Activated CD8-positive, alpha-beta memory T cell treated with anti-CD3 and anti-CD28 coated beads, Interleukin-2, amount 50 U/mL, for 24 hours (primary cell): ENCODE results near the gene ATP2B2.
A peak's percentile ranks its signal among the peaks of the same experiment; 100 is the strongest.

ENCODE experiments used
- DNase-seq: peaks from one replicate; pipeline ENCODE4 v3.0.0-alpha.2; 2020; ENCODE audit errors: extremely low read depth

Gene ATP2B2

DNA sequence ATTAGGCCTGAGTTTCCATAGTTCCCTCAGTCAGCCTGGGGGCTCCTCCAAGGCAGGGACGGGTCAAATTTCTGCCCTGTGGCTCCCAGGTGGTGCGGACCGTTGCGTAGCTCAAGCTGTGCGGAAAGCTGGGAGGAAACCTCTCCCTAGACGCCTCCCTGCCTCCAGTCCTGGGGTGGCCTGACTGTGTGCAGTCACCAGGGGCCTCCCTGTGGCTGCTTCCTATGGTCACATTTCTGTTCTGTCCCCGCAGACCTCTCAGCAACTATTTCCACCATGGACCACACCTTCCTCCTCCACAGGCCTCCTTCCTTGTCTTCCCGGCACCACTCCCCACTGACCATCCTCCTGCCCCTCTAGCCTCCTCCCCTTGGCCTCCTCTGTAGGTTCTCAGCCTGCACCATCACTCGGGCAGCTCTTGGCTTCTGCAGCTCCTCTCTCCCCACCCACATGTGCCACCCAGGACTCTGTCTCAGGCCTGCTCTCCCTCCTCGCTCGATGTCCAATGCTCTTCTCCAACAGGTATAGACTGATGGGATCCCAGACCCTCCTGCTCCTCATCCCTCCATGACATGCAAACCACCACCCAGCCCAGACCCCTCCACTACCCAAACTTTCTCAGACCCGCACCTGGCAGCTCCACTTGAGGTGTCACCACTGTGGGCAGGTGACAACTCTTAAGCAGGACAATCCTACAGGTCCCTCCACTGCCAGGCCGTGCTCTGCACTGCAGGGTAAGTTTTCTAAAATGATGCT is 157.6 kb downstream of the ATP2B2 start:
- no peak for DNase-seq

DNA sequence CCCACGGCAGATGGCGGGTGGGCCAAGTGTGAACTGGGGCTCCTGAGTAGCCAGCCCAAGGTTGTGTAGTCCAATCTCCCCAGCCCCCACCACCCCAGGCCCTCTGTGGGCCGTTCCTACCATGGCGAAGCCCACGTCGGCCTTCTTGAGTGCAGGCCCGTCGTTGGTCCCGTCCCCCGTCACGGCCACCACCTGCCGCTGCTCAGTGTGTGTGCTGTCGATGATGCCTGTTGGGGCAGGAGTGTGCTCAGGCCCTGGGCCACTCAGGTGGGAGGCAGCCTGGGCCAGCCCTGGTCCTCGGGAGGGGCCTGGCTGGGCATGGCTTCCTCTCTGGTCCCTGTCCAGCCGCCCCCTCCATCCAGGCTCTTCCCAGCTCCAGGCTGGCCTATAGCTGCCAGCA is 159.5 kb downstream of the ATP2B2 start:
- DNase-seq, result no peak

DNA sequence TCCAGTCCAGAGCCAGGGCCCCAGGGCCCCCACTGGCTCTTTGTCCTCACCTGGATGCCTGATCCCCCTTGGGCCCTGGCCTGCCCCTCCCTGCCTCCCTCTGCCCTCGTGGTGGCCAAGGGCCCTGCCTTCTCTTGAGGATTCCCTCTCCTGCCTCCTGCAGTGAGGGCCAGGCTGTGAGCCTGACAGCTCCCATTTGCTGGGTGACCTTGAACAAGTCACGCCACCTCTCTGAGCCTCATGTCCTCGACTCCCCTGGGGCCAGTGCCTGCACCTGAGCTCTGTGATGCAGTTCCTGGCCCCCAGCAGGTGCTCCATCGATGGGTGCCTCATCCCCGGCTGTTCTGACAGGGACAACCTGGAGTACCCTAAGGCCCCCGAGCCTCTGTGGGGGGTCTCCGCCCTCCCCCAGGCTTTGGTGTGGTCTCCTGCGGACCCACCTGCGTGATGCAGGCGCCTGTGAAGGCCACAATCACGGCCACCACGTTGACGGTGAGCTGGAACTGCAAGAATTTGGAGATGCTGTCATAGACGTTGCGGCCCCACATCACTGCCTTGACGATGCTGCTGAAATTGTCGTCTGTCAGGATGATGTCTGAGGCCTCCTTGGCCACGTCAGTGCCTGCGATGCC is 160.3 kb downstream of the ATP2B2 start:
- no peak for DNase-seq

DNA sequence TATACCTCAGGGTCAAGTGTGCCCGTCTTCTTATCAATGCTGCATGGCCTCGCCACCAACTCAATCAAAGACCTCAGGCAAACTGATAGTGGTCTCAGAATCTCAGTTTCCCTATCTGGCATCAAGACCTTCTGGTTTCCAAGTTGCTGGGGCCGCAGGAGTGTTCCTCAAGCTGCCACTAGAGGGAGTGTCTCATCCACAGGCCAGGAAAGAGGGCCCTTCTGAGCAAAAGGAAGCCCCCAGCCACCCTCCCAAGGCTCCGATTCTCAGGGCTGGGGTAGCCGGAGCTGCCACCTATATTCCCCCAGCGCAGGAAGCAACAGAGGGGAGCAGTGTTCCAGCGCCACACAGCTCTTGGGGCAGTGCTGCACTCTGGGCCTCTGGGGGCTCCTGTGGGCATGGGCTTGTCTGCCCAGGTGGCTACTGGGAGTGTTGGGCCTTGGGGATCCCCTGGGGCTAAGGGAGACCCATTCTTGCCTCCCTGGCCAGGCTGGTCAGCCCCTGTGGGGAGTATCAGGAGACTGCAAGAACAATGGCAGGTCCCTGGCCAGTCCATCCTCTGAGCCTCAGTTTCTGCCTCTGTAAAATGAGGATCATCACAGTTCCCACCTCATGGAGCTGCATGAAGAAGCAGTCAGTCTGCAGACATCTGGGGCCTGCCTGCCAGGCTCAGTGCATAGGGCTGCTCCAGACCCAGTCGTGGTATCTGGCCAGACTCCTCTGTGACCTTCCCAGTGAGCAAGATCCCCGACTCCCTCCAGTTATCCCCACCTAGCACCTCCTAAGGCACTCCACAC is 161.0 kb downstream of the ATP2B2 start:
- peak; percentile 15 for DNase-seq

DNA sequence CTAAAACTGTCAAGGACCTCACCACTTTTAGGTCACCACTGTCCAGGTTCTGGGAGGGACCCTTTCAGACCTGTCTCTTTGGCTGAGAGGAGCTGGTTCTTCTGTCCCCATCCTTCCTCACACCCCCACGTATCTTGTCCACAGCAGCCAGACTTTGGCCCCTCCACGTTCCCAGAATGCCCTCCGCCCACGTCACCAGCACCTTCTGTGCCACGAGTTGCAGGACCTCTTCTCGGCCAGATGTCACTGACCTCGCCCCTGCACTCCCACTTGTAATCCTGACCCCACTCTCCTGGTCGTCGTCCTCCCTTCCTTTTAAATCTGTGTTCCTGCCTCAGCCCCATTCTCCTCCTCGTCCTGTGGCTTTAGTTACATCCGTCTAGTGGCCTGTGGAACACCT is 161.9 kb downstream of the ATP2B2 start:
- DNase-seq, result no peak

DNA sequence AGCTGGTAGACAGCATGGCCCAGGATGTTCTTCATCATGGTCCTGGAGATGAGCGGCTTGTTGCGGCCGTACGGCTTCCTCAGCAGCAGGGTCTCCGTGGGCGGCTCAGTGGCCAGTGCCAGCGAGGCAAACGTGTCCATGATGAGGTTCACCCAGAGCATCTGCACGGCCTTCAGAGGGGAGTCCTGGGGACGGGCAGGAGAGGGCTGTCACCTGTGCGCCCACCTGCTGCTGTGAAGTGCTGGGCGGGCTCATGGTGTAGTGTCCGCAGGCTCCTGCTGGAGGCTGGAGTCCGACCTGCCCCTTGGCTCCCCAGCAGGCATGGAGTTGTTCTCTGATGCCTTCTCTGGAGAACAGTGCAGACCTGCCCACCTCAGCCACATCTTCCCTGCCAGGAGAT is 162.6 kb downstream of the ATP2B2 start:
- DNase-seq, result no peak

DNA sequence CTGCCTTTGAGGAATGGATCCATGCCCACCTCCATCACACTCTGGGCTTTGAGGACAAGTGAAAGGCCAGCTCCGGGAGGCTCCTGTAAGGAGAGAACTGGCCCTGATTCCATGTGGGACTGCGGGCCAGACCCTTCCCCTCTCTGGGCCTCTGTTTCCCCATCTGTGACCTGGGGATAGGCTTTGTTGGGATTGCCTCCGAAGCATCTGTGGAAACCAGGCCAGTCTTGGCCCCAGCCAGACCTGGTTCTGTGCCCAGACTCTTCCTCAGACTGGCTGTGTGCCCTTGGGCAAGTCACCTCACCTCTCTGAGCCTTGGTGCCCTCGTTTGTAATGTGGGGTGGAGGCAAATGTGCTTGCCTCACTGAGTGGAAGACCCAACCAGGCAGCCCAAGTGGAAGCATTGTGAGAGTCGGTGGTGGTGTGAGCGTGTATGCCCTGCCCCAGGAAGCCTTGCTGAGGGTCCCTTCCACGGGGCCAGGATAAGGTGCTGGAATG is 163.4 kb downstream of the ATP2B2 start:
- DNase-seq, result no peak

DNA sequence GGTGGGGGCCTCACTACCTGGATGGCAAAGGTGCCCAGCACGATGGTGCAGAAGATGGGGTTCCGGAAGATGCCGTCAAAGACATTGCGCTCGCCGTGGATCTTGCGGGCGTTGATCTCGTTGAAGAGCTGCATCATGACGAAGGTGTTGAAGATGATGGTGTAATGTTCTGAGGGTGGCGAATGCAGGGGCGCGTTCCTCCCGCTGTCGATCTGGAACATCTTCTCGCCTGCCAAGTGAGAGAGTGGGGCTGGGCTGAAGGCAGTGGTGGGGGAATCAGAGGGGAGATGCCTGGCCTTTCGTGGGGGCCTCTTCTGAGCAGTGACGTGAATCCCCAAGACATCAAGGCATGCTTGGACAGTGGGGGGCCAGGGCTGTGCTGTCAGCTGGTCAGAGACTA is 164.9 kb downstream of the ATP2B2 start:
- DNase-seq, result no peak

DNA sequence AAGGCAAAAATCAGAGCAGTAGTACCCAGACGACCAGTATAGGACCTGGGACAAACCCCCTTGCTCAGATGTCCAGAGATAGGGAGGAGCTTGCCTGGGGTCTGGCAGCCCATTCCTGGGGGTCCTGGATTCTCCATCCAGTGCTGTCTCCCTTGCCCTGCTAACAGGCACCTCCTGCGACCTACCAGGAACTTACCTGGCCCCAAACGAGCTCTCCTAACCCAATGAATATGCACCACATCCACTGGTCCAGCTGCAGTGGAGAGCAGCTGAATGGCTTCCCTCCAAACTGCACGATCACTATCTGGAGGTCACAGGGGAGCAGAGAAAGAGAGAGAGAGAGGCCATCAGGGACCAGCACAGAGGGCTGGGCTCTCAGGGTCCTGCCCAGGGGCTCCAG is 165.3 kb downstream of the ATP2B2 start:
- DNase-seq, result no peak

DNA sequence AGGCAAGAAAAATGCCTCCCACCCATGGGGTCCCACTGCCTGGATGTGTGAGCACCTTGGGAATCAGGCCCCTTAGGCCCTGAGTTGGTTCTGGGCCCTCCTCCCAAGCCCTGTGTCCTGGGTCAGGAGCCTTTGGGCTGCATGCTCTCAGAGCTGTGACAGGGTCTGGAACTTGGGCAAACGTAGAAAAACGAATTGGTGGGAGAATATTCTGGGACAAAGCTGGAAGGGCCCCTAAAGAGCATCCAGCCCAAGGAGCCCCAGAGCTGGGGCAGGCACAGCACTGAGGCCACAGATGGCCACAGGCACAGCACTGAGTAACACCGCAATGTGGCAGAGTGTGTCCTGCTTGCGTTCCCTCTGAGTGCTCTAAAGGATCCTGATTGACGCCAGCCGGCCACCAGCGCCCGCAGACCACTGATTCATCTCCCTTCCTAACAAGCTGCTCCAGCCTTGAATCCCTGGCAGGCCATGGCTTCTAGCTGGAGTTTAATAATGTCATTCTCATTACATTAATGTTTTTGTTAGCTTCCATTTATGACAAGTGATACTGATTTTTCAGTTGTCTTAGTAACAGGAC is 165.9 kb downstream of the ATP2B2 start:
- DNase-seq, result no peak

DNA sequence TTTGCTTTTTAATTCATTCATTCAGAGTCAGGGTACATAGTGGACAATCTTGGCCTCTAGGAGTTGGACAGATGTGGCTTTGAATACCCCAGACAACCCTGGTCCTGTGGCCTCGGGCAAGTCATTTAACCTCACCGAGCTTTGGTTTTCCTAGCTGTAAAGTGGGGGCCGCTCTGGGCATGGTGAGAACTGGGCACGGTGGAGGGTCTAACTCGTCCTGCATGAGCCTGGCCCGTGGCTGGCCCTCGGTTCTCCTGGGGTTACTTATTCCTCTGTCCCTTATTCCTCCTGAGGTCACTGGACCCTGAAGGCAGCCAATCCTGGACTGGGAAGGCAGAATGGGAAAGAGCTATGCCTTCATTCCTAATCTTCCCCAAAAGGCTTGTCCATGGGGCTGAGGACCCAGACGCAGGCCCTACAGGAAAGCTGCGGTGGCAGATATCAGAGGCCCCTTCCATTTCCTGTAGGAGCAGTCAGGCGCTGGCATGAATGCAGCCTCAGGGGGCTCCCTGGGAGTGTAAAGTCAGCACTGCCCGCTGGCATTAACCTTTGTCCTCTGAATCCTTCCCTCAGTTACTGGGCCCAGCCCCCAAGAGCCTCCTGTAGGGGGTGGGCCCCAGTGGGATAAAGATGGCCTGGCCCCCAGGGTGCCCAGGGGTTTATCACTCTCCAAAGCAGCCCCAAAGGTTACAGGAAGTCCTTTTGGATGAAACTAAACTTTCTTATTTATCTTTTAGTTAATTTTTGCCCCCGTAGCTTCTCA is 166.6 kb downstream of the ATP2B2 start:
- DNase-seq, result no peak

DNA sequence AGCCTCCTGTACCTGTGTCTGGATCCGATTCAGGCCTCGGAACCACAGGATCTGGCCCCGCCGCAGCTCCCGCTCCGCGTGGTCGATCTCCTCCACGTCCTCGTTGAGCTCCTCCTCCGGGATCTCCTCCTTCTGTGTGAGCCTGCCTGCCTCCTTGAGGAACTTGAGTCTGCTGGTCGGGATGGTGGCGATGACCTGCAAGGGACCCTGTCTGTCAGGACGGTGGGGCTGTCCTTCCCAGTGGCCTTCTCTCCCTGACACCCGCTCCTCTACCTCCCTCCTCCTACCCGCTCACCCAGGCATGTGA is 167.3 kb downstream of the ATP2B2 start:
- no peak for DNase-seq

DNA sequence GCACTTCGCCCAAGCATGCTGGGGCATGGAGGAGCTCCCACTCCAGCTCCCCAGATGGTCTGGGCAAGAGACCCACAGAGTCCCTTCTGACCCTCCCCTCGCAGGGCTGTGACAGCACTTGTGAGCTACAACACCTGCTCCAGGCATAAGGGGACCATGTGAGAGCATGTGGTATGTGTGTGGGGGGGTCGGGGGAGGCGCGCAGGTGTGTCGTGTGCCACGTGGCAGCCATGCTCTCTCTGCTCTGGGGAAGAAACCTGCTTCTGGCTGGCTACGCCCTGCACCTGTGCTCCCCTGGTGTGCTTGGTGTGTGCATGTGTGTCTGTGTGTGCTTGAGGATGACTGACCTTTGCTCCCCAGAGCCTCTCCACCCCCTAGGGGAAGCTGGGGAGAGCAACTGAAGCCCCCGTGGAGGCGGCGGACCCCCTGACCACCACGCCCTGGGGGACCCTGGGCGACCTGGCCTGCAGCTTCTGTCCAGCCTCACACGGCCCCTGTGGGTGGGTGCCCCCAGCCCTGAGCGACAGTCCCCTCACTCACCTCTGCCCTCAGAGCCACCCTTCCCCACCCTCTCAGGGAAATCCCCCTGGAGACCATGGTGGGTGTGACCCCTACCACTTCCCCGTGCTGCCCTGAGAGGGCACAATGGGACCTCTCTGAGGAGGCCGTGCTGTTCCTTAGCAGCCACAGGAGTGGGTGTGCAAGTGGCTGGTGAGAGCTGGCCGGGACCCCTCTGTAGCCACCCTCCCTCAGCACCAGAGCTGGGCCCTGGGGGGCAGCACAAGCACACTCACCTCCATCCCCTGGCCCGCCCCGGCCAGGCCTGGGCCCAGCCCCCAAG is 167.8 kb downstream of the ATP2B2 start:
- no peak for DNase-seq

DNA sequence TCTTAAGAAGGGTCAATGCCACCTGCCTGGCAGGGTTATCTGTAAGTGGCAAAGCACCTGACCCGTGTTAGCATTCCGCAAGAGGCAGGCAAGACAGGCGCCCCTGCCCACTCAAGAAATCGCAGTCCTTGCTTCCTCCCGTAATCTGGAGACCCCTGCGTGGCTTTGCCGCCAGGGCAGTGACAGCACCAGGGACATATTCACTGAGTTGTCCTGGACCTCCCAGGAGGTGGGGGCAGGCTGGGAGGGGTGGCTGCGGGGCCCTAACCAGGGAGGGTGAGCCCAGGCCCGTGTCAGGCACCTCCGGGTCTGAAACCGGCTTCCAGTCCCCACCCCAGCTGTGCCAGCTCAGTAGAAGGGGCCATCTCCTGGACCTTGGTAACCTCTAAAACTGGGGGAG is 168.6 kb downstream of the ATP2B2 start:
- DNase-seq, result no peak

DNA sequence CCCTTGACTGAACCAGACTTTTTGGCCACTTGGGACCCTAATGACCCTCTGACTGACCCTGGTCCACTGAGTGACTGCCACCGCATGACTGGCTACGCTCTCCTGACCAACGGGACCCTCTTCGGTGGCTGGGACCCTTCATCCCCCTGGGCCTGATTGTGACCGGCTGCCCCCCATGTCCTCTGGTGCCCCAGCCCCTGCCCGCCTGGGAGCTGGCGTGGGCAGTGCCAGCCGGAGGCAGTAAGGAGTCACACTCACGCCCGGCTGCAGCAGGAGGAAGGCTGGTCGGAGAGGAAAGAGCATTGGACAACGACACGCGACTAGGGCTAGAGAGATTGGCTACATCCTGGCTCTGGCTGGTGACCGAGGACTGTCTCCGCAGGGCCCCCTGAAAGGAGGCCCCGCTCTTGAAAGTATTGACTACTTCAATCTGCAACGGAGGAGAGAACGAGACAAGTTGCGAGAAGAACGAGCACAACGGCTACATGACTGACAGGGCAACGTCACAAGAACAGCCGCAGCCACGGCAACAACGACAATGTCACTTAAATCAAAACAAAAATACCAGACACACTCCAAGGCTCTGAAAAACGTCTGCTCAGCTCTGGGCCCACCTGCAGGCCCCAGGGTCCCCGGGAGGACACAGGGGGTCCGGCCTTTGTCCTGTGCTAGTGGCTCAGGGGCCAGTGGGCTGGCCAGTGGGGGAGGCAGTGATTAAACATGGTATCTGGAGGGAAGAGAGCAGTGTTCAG is 169.3 kb downstream of the ATP2B2 start:
- DNase-seq, result no peak

DNA sequence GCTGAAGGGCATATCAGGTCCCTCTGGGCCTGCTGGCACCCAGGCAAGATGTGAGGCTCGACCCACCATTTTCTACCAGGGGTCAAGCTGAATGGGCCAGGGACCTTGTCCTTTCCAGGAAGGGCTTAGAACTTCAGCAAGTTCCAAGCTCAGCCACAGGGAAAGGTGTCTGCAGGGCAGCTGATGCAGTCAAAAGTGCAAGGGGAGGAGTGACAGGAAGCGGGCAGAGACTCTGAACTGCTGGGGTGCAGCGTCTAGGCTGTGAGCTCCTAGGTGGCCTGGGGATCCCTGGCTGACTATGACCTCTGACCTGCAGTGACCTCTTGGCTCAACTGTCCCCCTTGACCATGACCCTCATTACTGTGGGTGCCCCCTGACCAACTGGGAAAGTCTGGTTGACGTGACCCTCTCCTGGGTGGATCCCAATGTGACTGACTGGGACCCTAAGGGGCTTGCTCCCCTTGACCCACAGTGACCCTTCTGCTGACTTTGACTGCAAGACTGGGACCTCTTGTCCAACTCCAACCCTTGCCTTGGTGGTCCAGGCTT is 170.1 kb downstream of the ATP2B2 start:
- DNase-seq, result no peak

DNA sequence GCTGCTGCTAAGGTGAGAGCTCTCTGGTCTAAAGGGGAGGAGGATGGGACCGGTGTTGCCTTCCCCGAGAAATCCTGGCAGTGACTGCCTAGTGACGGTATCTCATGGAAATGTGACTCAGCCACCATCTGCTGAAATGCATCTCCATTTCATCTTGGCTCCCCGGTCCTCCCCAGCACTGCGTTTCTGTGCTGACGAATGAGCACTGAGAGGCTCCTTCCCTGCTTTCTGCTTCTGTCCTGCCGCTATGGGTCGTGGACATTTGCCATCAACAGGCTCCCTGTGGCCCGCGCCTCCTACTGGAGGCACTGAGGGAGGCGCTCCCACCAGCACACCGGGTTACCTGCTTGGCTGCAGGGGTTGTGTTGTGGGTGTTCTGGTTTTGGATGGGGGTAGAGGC is 170.9 kb downstream of the ATP2B2 start:
- DNase-seq, result no peak

DNA sequence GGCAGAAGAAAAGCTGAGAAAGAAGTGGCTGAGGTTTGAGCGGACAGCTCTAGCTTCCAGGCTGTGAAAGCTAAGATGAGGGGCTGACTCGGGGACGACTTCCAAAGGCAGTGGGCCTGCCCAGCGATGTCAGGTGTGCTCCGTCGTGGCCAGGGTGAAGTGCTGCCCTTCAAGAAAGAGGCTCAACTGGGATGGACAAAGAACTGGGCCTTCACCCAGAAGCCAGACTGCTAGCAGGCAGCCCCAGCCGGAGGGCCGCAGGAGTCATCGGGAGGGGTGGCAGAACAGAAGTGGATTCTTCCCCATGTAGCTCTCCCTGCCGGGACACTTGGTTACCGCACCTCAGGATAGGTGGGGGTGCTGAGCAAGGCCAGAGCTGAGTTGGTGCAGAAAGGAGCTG is 171.3 kb downstream of the ATP2B2 start:
- no peak for DNase-seq

DNA sequence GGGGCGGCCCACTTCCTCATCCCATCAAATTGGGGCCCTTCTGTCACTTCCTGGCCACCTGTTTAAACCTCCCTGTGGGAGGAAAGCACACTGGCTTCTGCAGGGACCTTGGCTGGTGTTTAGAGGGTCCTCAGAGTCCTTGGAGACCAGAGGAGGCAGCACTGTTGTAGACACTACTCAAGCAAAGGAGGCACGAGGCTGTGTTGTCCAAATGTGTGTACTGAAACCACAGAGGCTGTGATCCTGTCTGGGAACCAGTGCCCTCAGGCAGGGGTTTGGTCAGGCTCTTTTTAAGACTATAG is 172.1 kb downstream of the ATP2B2 start:
- no peak for DNase-seq
